Measurements from ENCODE around the gene SDR39U1.

- TF ChIP-seq POLR2AphosphoS5 (IDR thresholded peaks at IDR 0.05) (no peak), CTCF (IDR thresholded peaks at IDR 0.05) (no peak)
Measured at GRCh38 chr14:24427537-24428508, 14.8 kb downstream of the SDR39U1 start.
